C4-2B (cell line): ENCODE measurements around the gene VWA5A.

Experiments used
- ZFX ChIP-seq: fragments of 450-650 bp; IDR thresholded peaks from 2 replicates; pipeline ENCODE4 v1.6.1; 2017
- TF ChIP-seq, protein P1 (sequence below): fragments of 450-650 bp; conservative IDR thresholded peaks from 2 replicates; pipeline ENCODE4 v1.5.1; 2017; ENCODE audit warnings: mild to moderate bottlenecking

DNA sequence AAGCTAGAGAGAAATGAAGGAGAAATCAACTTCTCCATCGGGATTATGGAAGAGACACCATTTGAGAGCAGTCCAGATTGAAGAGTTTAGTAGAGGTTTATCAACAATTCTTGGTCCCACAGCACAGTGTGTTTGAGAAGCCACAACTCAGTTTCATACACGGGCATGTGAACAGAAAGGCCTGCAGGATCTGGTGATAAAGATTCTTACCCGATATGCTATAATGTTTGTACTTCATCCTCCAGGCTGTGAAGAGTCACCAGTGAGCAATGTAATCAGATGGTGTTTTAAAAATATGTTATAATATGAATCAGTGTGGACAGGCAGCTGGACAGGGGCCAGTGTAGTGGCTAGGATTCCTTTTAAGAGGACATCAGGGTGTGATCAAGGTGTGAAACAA, 29.7 kb upstream of the VWA5A start:
- TF ChIP-seq, protein P1, sequence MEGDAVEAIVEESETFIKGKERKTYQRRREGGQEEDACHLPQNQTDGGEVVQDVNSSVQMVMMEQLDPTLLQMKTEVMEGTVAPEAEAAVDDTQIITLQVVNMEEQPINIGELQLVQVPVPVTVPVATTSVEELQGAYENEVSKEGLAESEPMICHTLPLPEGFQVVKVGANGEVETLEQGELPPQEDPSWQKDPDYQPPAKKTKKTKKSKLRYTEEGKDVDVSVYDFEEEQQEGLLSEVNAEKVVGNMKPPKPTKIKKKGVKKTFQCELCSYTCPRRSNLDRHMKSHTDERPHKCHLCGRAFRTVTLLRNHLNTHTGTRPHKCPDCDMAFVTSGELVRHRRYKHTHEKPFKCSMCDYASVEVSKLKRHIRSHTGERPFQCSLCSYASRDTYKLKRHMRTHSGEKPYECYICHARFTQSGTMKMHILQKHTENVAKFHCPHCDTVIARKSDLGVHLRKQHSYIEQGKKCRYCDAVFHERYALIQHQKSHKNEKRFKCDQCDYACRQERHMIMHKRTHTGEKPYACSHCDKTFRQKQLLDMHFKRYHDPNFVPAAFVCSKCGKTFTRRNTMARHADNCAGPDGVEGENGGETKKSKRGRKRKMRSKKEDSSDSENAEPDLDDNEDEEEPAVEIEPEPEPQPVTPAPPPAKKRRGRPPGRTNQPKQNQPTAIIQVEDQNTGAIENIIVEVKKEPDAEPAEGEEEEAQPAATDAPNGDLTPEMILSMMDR: no peak
- no peak for TF ChIP-seq ZFX
